Stomach smooth muscle (tissue), 2 donors: ENCODE results near the gene RMI2.

Experiments
- H3K27ac ChIP-seq: one replicate; pipeline ENCODE4 v1.7.0; 2013; ENCODE audit warnings: mild to moderate bottlenecking, low read length, inconsistent platforms
- H3K27me3 ChIP-seq, 2 donors: one replicate each; pipeline ENCODE4 v1.7.0; 2013; ENCODE audit warnings: low read length in 2 of 2; ENCODE audit not compliant: insufficient read depth in 2 of 2, control insufficient read depth in 1 of 2
- H3K36me3 ChIP-seq, 2 donors: one replicate each; pipeline ENCODE4 v1.7.0; 2013; ENCODE audit warnings: low read length in 2 of 2; ENCODE audit not compliant: control insufficient read depth in 2 of 2, insufficient read depth in 2 of 2
- H3K4me1 ChIP-seq: one replicate; pipeline ENCODE4 v1.7.0; 2013; ENCODE audit warnings: low read length; ENCODE audit not compliant: control insufficient read depth, insufficient read depth
- H3K4me3 ChIP-seq, 2 donors: one replicate each; pipeline ENCODE4 v1.7.0; 2013; ENCODE audit warnings: low read length in 2 of 2
- H3K9ac ChIP-seq, 2 donors: one replicate each; pipeline ENCODE4 v1.7.0; 2013; ENCODE audit warnings: low read length in 2 of 2, mild to moderate bottlenecking in 1 of 2
- H3K9me3 ChIP-seq, 2 donors: one replicate each; pipeline ENCODE4 v1.7.0; 2013; ENCODE audit warnings: low read length in 2 of 2; ENCODE audit not compliant: control insufficient read depth in 2 of 2
- donor health status: healthy.
- donor health status: Pancreatic carcinoma.

Gene RMI2

DNA sequence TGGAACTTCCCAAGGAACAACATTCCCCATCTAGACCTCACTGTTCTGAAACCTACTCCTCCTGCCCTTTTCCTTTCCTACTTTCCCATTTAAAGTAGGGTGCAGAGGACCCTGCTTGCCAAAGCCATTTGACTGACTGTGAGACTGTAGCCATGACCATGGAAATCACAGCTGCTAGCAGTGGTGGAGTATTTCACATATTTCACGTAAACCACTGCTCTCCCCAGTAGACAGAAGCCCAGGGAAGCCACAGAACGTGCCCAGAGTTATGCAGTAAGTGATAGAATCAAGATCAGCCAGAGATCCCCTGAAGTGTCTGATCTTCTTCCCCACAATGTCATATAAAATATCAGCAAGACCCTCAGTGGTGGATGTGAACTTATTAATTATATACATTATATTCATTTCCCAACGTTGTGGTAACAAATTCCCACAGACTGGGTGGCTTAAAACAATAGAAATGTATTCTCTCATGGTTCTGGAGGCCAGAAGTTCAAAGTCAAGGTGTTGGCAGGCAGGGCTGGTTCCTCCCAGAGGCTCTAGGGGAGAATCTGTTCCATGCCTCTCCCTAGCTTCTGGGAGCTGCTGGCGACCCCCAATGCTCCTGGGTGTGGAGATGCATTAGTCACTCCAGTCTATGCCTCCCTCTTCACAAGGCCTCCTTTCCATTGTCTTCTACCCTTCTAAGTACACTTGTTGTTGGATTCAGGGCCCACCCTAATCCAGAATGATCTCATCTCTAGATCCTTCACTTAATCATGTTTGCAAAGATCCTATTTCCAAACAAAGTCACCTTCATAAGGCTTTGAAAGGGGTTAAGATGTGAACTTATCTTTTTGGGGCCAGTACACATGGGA, 43.4 kb upstream of the RMI2 start:
- Histone ChIP-seq H3K27ac (no peak overlapping the region), H3K4me1 (peaks cover 9% of the 10 kb centered on the region), H3K4me3 (no peak overlapping the region), H3K27me3 (no peaks in the 10 kb centered on the region), H3K36me3 (no peaks in the 10 kb centered on the region), H3K9ac (no peak overlapping the region), H3K9me3 (no peaks in the 10 kb centered on the region)

- Histone ChIP-seq H3K27ac (no peak overlapping the region), H3K4me1 (no peaks in the 10 kb centered on the region), H3K9ac (no peak overlapping the region), H3K4me3 (no peak overlapping the region), H3K9me3 (no peaks in the 10 kb centered on the region), H3K36me3 (no peaks in the 10 kb centered on the region), H3K27me3 (no peaks in the 10 kb centered on the region)
Measured at GRCh38 chr16:11302977-11303376, 42.3 kb upstream of the RMI2 start.

DNA sequence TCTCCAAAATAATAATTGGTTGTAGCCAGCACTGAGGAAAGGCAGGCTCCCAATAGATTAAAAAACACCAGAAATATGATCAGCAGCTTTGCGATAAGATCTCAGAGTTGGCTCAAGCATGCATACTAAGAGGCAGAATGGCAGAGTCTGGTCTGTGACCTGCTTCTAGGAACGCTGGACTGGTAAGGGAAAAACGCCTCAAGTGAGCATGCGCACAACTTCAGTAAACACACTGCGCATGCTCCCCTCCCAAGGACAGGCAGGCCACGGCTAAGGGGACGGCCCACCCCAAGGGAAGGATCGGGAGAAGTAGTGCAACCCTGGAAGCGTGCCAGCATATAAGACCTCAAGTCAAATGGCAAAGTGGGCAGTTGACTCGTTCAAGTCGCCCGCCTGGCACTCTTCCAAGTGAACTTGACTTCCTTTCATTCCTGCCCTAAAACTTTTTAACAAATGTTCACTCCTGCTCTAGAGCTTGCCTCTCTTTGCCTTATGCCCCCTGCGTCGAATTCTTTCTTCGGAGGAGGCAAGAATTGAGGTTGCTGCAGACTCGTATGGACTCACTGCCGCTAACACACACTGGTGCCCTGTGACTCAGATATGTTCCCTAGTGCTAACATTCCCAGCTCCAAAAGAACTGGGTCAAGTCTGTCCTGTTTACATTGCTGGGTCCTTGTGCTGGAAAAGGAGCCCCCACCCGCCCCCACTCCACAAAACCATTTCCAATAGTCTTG, 41.7 kb upstream of the RMI2 start:
- no peaks in the 10 kb centered on the region for H3K36me3 ChIP-seq
- no peaks in the 10 kb centered on the region for H3K4me1 ChIP-seq
- H3K27me3 ChIP-seq, result no peaks in the 10 kb centered on the region
- no peak overlapping the region for H3K9ac ChIP-seq
- no peak overlapping the region for H3K27ac ChIP-seq
- H3K9me3 ChIP-seq, result no peaks in the 10 kb centered on the region
- no peak overlapping the region for H3K4me3 ChIP-seq

- Histone ChIP-seq H3K27me3 (no peaks in the 10 kb centered on the region), H3K4me1 (no peaks in the 10 kb centered on the region), H3K27ac (no peak overlapping the region), H3K9me3 (no peaks in the 10 kb centered on the region), H3K4me3 (no peak overlapping the region), H3K9ac (no peak overlapping the region), H3K36me3 (no peaks in the 10 kb centered on the region)
Measured at GRCh38 chr16:11306381-11306780, 38.9 kb upstream of the RMI2 start.

- Histone ChIP-seq H3K4me1 (no peaks in the 10 kb centered on the region), H3K27ac (no peak overlapping the region), H3K27me3 (no peaks in the 10 kb centered on the region), H3K9ac (no peak overlapping the region), H3K4me3 (no peak overlapping the region), H3K9me3 (no peaks in the 10 kb centered on the region), H3K36me3 (no peaks in the 10 kb centered on the region)
Measured at GRCh38 chr16:11306997-11307638, 38.1 kb upstream of the RMI2 start.

- Histone ChIP-seq H3K27ac (no peak overlapping the region), H3K4me1 (peaks cover 4% of the 10 kb centered on the region)
Measured at GRCh38 chr16:11307639-11308492, 37.4 kb upstream of the RMI2 start.

DNA sequence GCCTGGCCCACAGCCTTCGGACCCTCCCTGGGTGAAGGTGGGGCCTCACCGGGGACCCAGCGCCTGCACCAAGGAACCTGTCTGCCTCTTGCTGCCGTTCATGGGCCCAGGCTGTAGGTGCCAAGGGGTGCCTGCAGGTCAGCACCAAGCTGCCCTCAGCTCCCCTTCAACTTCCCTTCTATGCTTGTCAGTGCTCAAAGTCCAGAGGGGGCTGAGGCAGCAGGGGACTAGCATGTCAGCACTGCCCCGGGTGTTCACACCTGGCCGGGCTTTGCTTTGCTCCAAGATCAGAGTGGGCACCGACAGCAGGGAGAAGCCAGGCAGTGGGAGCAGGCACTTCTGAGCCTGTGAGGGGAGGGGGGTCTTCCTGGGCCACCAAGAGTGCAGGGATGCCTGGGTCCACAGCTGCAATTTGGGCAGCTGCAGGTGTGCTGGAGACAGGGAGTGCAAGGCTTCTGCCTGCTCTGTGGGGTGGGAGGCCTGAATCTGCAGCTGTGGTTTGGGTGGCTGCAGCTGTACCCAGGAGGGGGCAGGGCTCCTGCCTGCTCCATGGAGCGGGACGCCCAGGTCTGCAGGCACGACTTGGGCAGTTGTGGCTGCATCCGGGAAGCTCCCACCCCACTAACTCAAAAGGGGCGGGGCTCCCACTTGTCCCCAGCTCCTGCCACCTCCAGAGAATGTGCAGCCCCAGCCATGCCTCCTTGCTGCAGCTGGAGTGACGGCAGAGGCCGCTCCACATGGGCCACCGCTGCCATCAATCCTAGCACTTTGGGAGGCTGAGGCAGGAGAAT, 36.6 kb upstream of the RMI2 start:
- no peak overlapping the region for H3K27ac ChIP-seq
- no peaks in the 10 kb centered on the region for H3K27me3 ChIP-seq
- no peak overlapping the region for H3K9ac ChIP-seq
- no peak overlapping the region for H3K4me3 ChIP-seq
- H3K4me1 ChIP-seq, result peaks cover 5% of the 10 kb centered on the region
- H3K9me3 ChIP-seq, result no peaks in the 10 kb centered on the region
- no peaks in the 10 kb centered on the region for H3K36me3 ChIP-seq

More at GRCh38 chr16:11307639-11308492, 37.4 kb upstream of the RMI2 start:
- no peak overlapping the region for H3K4me3 ChIP-seq
- H3K27me3 ChIP-seq, result no peaks in the 10 kb centered on the region
- no peak overlapping the region for H3K9ac ChIP-seq
- H3K9me3 ChIP-seq, result no peaks in the 10 kb centered on the region
- H3K36me3 ChIP-seq, result no peaks in the 10 kb centered on the region

DNA sequence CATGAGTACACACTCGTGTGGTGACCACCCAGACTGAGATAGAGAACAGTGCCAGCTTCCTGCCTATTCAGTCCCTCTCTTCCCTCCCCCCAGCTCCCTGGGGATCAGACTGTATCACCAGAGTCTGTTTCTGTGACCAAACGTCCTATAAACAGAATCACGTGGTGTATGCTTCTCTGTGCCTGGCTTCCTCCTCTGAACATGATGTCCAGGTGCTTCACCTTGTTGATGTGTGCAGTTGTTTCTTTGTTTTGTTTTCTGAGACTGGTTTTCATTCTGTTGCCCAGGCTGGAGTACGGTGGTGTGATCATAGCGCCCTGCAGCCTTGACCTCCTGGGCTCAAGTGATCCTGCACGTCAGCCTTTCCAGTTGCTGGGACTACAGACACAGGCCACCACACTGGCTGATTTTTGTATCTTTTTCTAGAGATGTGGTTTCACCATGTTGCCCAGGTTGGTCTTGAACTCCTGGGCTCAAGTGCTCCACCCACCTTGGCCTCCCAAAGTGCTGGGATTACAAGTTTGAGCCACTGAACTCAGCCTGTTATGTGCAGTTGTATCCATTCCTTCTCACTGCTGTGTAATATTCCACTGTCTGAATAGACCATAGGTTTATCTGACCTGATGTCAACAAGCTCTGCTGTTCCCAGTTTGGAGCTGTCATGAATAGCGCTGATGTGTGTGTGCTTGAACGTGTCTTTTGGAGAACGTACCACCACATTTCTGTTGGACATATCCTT, 35.2 kb upstream of the RMI2 start:
- H3K9me3 ChIP-seq, result no peaks in the 10 kb centered on the region
- peaks cover 5% of the 10 kb centered on the region for H3K4me1 ChIP-seq
- no peak overlapping the region for H3K9ac ChIP-seq
- no peak overlapping the region for H3K27ac ChIP-seq
- H3K27me3 ChIP-seq, result no peaks in the 10 kb centered on the region
- no peaks in the 10 kb centered on the region for H3K36me3 ChIP-seq
- H3K4me3 ChIP-seq, result no peak overlapping the region

- Histone ChIP-seq H3K4me3 (no peak overlapping the region), H3K4me1 (peaks cover 5% of the 10 kb centered on the region), H3K36me3 (no peaks in the 10 kb centered on the region), H3K27me3 (no peaks in the 10 kb centered on the region), H3K9me3 (no peaks in the 10 kb centered on the region), H3K9ac (no peak overlapping the region), H3K27ac (no peak overlapping the region)
Measured at GRCh38 chr16:11310634-11310977, 34.7 kb upstream of the RMI2 start.
